Astrocyte of the hippocampus (primary cell): ENCODE data around the gene UBL4A.
A peak's percentile ranks its signal among the peaks of the same experiment; 100 is the strongest.

Experiments
- DNase-seq: peaks from one replicate; pipeline ENCODE4 v3.0.0; 2011; ENCODE audit warnings: low read depth, low spot score

UBL4A gene

GRCh38 chrX:154463611-154464220 lies 22.7 kb downstream of the UBL4A start:
- no peak for DNase-seq

- no peak for DNase-seq
Measured at GRCh38 chrX:154462396-154462795, 24.0 kb downstream of the UBL4A start.

DNA sequence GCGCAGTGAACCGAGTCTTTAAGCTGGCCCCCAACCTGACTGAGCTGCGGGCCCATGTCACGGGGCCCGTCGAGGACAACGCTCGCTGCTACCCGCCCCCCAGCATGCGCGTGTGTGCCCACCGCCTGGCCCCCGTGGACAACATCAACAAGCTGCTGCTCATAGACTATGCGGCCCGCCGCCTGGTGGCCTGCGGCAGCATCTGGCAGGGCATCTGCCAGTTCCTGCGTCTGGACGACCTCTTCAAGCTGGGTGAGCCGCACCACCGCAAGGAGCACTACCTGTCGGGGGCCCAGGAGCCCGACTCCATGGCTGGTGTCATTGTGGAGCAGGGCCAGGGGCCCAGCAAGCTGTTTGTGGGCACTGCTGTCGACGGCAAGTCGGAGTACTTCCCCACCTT lies 26.1 kb downstream of the UBL4A start:
- DNase-seq, result no peak

DNA sequence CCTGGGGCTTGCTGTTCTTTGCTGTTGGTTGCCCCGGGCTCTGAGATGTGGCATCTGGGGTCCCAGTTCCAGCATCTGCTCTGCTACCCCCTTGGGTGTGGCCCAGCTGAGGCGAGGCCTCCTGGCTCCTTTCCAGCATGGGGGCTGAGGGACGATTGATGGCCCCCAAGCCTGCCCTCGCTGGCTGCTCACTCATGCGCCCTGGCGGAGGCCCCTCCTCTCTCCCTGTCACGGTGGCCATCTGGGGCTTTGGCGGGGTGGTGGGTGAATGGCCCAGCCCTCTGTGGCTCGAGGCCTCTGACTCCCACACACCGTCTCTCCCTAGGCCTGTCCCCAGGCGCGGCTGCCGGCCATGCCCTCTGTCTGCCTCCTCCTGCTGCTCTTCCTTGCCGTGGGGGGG lies 26.6 kb downstream of the UBL4A start:
- DNase-seq, result no peak

GRCh38 chrX:154458954-154459778 lies 27.2 kb downstream of the UBL4A start:
- peak; percentile 37 for DNase-seq

DNA sequence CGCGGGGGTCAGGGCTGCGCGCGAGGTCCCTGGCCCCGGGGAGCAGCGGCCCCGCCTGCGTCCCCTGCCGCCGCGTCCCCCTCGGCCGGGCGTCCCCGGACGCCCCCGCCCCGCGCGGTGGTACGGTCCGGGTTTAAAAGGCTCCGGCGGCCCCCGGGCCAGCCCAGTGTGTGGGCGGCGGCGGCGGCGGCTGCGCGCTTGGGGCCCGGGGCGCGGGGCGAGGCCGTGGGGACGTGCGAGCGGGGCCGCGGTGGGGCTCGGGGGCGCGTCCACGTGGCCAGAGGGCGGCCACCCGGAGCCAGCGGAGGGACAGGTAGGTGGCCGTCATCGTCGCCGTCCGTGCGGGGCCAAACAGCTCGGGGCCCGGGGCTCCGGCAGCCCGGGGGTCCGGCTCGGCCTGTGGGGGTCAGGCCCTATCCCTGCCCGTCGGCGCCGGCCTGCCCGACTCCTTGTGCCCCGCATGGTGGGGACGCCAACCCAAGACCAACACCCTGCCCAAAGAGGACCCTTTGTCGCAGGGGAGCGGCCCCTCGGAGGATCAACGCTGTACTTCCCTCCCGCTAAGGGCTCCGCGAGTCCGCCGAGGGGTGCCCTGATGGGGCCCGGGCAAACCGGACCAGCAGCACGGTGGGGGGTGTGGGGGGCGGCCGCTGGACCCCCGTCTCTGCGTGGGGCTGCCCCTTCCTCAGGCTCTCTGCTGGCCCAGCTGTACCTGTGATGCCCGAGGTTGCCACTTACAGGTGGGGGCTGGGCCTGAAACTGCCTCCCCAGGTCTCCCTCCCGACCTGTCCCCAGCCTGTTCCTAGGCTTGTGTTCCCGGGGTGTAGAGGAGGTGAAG lies 28.1 kb downstream of the UBL4A start, which contains the start of gene PLXNA3:
Gene PLXNA3 (plus strand): TSS at position 166 of the 838 bp plus-strand sequence. CDS start 1,903 bp downstream, outside the sequence.
- DNase-seq, result peak; percentile 76

- DNase-seq, result peak; percentile 60
Measured at GRCh38 chrX:154457491-154458115, 28.8 kb downstream of the UBL4A start.

DNA sequence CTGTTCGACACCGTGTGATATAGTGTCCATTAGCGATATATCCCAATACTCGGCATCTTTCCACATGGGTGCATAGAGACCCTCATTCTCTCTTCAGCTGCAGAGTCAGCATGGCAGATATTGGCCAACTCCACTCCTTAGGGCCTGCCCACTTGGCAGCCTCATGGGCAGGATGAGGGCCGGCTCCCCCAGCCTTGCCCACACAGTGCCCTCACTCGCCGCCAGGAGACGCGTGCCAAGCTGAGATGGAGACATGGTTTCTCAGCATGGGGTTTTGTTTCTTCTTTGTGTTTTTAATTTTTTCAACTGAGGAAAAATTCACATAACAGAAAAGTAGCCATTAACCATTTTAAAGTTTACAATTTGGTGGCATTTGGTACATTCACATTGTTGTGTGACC lies 33.6 kb downstream of the UBL4A start:
- DNase-seq, result no peak

- DNase-seq, result no peak
Measured at GRCh38 chrX:154450312-154450711, 36.1 kb downstream of the UBL4A start.

GRCh38 chrX:154449618-154450017 lies 36.8 kb downstream of the UBL4A start:
- no peak for DNase-seq

DNA sequence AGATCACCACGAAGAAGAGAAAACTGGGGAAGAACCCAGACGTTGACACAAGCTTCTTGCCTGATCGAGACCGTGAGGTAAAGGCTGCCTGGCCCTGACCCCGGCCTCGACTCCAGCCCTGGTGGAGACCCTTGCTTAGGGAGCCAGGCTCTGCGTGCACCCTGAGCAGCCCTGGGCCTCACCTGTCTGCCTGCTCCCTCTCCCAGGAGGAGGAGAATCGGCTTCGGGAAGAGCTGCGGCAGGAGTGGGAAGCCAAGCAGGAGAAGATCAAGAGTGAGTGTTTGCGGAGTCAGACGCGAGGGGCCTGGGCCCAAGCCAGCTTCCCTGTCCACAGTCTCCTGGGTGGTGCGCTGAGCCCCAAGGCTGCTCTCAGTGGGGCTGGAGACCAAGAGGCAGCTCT lies 37.9 kb downstream of the UBL4A start:
- DNase-seq, result no peak

- no peak for DNase-seq
Measured at GRCh38 chrX:154446430-154446829, 40.0 kb downstream of the UBL4A start.

DNA sequence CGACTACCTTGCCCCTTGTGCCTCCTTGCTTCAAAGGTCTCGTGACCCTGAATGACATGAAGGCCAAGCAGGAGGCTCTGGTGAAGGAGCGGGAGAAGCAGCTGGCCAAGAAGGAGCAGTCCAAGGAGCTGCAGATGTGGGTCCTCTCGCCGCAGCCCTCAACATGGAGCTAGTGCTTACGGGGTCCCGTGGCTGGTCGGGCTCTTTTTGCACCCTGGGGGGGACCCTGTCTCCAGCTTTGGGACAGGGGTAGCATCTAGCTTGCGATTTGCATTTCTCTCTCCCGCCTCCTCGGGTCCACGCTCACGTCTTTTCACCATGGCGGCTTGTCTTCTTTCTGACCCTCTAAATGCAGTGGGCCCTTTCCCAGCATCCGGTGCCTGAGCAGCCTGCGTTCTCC lies 40.6 kb downstream of the UBL4A start:
- no peak for DNase-seq

GRCh38 chrX:154444755-154445246 lies 41.6 kb downstream of the UBL4A start:
- DNase-seq, result no peak

GRCh38 chrX:154443992-154444754 lies 42.2 kb downstream of the UBL4A start, which contains the start of gene FAM50A:
TSS of gene FAM50A (plus strand) at chrX:154444141. CDS start at chrX:154444236, 95 bp downstream.
- peak; percentile 82 for DNase-seq

GRCh38 chrX:154443479-154443910 lies 42.9 kb downstream of the UBL4A start:
- peak; percentile 28 for DNase-seq

GRCh38 chrX:154441984-154442707 lies 44.3 kb downstream of the UBL4A start:
- DNase-seq, result no peak

DNA sequence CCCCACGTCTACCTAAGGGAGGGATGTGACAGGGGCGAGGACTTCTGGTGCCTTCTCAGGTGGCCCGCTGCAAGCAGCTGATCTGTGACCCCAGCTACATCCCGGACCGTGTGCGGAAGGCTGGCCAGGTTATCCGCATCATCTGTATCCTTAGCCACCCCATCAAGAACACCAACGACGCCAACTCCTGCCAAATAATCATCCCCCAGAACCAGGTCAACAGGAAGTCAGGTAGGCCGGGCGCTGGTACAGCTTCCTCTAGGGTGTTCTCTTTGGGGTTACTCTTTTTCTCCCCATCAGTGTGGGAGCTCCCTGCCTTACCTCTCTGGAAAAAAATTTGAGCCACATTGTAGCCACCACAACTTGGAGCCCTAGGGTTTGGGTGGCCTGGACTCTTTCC lies 44.9 kb downstream of the UBL4A start:
- DNase-seq, result no peak

DNA sequence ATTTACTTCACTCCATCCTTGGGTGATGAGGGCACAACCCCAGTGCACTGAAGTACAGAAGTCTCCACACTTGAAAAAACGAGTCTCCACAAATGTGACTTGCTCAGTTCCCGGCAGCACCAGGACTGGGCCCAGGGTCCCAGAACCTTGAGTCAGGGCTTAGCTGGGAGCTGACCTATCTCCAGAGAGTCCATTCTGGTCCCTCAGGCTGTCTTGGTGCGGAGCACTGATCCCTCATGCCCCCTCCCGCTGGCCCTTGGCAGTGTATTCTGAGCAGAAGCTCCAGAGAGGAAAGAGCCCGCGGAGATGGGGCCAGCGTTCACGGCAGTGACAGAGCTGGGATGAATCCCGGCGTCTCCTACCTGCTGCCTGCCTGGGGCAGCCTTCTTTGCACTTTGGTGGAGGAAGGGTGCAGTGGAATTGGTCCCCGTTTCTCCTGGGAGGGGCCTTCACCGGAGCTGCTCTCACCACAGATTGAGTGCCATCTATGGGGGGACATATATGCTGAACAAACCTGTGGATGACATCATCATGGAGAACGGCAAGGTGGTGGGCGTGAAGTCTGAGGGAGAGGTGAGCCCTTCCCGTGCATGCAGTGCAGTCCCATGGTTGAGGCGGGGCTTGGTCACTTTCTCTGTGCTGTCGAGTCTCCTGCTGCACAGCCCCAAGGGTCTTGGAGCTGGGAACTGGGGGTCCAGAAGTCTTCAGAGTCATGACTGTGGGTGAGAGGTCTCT lies 45.6 kb downstream of the UBL4A start:
- DNase-seq, result no peak
